ENCODE results near the gene ADAM15. TPM values are rescaled to one million over a fixed set of nuclear protein-coding genes. Genes with fewer than 3 reads are reported as not detected.
A peak's percentile ranks its signal among the peaks of the same experiment; 100 is the strongest.

ADAM15 gene
- total and polyA plus RNA-seq, 7 experiments from 2014 or later = 5.8 to 53.7 (median 27.9) TPM

- ChIA-PET POLR2A (interaction anchor here (1.1 to 1.9 kb wide), 3 partner anchors 29 to 74 kb away, joined by 3 to 5 read pairs (median 5); partner anchors contain the start of gene EFNA4), CTCF (interaction anchor here (1.4 to 4.4 kb wide), 3 partner anchors 42 to 134 kb away, joined by 5 to 88 read pairs (median 14); partner anchors contain the start of gene SLC50A1)
- ATAC-seq (no peak), DNase-seq (no peak)
- peaks cover 0 to 30% (median 0%) of the 10 kb centered on the region in 5 donors for H3K27me3 Mint-ChIP-seq
- no peaks in the 10 kb centered on the region for H3K9me3 Mint-ChIP-seq
- H3K4me3 Mint-ChIP-seq = no peak overlapping the region
- Histone ChIP-seq H3K4me1 (ENCODE audit: control insufficient read depth in 2 of 2, insufficient read depth in 2 of 2, low read length in 2 of 2) (no peaks in the 10 kb centered on the region), H3K36me3 (ENCODE audit: control insufficient read depth in 2 of 3, insufficient read depth in 3 of 3, low read length in 3 of 3) (no peaks in the 10 kb centered on the region), H3K9me3 (ENCODE audit: control insufficient read depth in 2 of 3, low read length in 3 of 3) (no peaks in the 10 kb centered on the region), H3K27ac (ENCODE audit: low read depth, low read length) (no peak overlapping the region), H3K27me3 (ENCODE audit: control insufficient read depth in 2 of 2, insufficient read depth in 2 of 2, low read length in 2 of 2) (no peaks in the 10 kb centered on the region), H3K4me3 (ENCODE audit: low read length) (no peak overlapping the region)
- intact Hi-C loops (cut with micrococcal nuclease) = loop anchor here in 1 of 2 donors (5.0 kb wide), 1 partner anchor 500 kb away; no protein-coding TSS in a partner anchor
- H3K4me1 Mint-ChIP-seq = peaks cover 0 to 9% (median 4%) of the 10 kb centered on the region in 7 donors
- H3K36me3 Mint-ChIP-seq = no peaks in the 10 kb centered on the region
- no peak overlapping the region for H3K27ac Mint-ChIP-seq
Measured at GRCh38 chr1:155092641-155093040, 41.5 kb downstream of the ADAM15 start.

- Mint-ChIP-seq H3K36me3 (no peaks in the 10 kb centered on the region), H3K27me3 (peaks cover 0 to 32% (median 0%) of the 10 kb centered on the region in 5 donors), H3K4me1 (peaks cover 0 to 9% (median 4%) of the 10 kb centered on the region in 7 donors), H3K27ac (peak overlapping the region in 1 of 9 donors; percentile 34), H3K4me3 (no peak overlapping the region), H3K9me3 (peaks cover 0 to 1% (median 0%) of the 10 kb centered on the region in 11 donors)
- DNase-seq = peak in 2 of 9 donors; percentile 17 to 38
- H3K27ac ChIP-seq (ENCODE audit: low read depth, low read length) = no peak overlapping the region
- ATAC-seq = peak; percentile 60
- H3K4me3 ChIP-seq (ENCODE audit: low read length) = no peak overlapping the region
- no peaks in the 10 kb centered on the region for H3K27me3 ChIP-seq (ENCODE audit: control insufficient read depth in 2 of 2, insufficient read depth in 2 of 2, low read length in 2 of 2)
- POLR2A ChIA-PET = no interaction called here
- no peaks in the 10 kb centered on the region for H3K36me3 ChIP-seq (ENCODE audit: control insufficient read depth in 2 of 3, insufficient read depth in 3 of 3, low read length in 3 of 3)
- no peaks in the 10 kb centered on the region for H3K4me1 ChIP-seq (ENCODE audit: control insufficient read depth in 2 of 2, insufficient read depth in 2 of 2, low read length in 2 of 2)
- CTCF ChIA-PET = interaction anchor here (0.6 to 4.4 kb wide), 3 partner anchors 8 to 74 kb away, joined by 3 to 88 read pairs (median 4); no protein-coding TSS in a partner anchor
- intact Hi-C loops (cut with micrococcal nuclease) = loop anchor here (1.0 to 5.0 kb wide), 2 partner anchors 73 to 498 kb away; no protein-coding TSS in a partner anchor
- H3K9me3 ChIP-seq (ENCODE audit: control insufficient read depth in 2 of 3, low read length in 3 of 3) = no peaks in the 10 kb centered on the region
Measured at GRCh38 chr1:155093911-155094621, 43.0 kb downstream of the ADAM15 start.

GRCh38 chr1:155094622-155094948, 43.5 kb downstream of the ADAM15 start:
- Mint-ChIP-seq H3K36me3 (no peaks in the 10 kb centered on the region), H3K9me3 (peaks cover 0 to 1% (median 0%) of the 10 kb centered on the region in 11 donors), H3K4me1 (peaks cover 0 to 9% (median 4%) of the 10 kb centered on the region in 7 donors), H3K27ac (no peak overlapping the region), H3K27me3 (peaks cover 0 to 32% (median 0%) of the 10 kb centered on the region in 5 donors), H3K4me3 (no peak overlapping the region)
- intact Hi-C loops (cut with micrococcal nuclease) = loop anchor here (1.0 to 5.0 kb wide), 2 partner anchors 73 to 498 kb away; no protein-coding TSS in a partner anchor
- Histone ChIP-seq H3K36me3 (ENCODE audit: control insufficient read depth in 2 of 3, insufficient read depth in 3 of 3, low read length in 3 of 3) (no peaks in the 10 kb centered on the region), H3K4me3 (ENCODE audit: low read length) (no peak overlapping the region), H3K4me1 (ENCODE audit: control insufficient read depth in 2 of 2, insufficient read depth in 2 of 2, low read length in 2 of 2) (no peaks in the 10 kb centered on the region), H3K27ac (ENCODE audit: low read depth, low read length) (no peak overlapping the region), H3K27me3 (ENCODE audit: control insufficient read depth in 2 of 2, insufficient read depth in 2 of 2, low read length in 2 of 2) (no peaks in the 10 kb centered on the region), H3K9me3 (ENCODE audit: control insufficient read depth in 2 of 3, low read length in 3 of 3) (no peaks in the 10 kb centered on the region)
- POLR2A ChIA-PET = no interaction called here
- no peak for DNase-seq
- no peak for ATAC-seq
- CTCF ChIA-PET = interaction anchor here (0.6 to 1.8 kb wide), 4 partner anchors 9 to 78 kb away, joined by 3 to 11 read pairs (median 6); partner anchors contain the start of gene KRTCAP2

- Histone ChIP-seq H3K4me1 (ENCODE audit: control insufficient read depth in 2 of 2, insufficient read depth in 2 of 2, low read length in 2 of 2) (no peaks in the 10 kb centered on the region), H3K27me3 (ENCODE audit: control insufficient read depth in 2 of 2, insufficient read depth in 2 of 2, low read length in 2 of 2) (no peaks in the 10 kb centered on the region), H3K27ac (ENCODE audit: low read depth, low read length) (no peak overlapping the region), H3K9me3 (ENCODE audit: control insufficient read depth in 2 of 3, low read length in 3 of 3) (no peaks in the 10 kb centered on the region), H3K36me3 (ENCODE audit: control insufficient read depth in 2 of 3, insufficient read depth in 3 of 3, low read length in 3 of 3) (no peaks in the 10 kb centered on the region), H3K4me3 (ENCODE audit: low read length) (no peak overlapping the region)
- H3K9me3 Mint-ChIP-seq = peaks cover 0 to 1% (median 0%) of the 10 kb centered on the region in 11 donors
- H3K4me1 Mint-ChIP-seq = peaks cover 0 to 5% (median 0%) of the 10 kb centered on the region in 7 donors
- ChIA-PET CTCF (interaction anchor here (0.6 kb wide), 2 partner anchors 29 to 993 kb away, joined by 3 to 4 read pairs; no protein-coding TSS in a partner anchor), POLR2A (no interaction called here)
- no peaks in the 10 kb centered on the region for H3K36me3 Mint-ChIP-seq
- no peak for DNase-seq
- intact Hi-C loops (cut with micrococcal nuclease) = no loop called here
- H3K27ac Mint-ChIP-seq = no peak overlapping the region
- ATAC-seq = no peak
- H3K27me3 Mint-ChIP-seq = peaks cover 0 to 40% (median 0%) of the 10 kb centered on the region in 5 donors
- H3K4me3 Mint-ChIP-seq = no peak overlapping the region
Measured at GRCh38 chr1:155099331-155099730, 48.2 kb downstream of the ADAM15 start.

GRCh38 chr1:155103325-155103724, 52.2 kb downstream of the ADAM15 start:
- H3K4me3 ChIP-seq (ENCODE audit: low read length) = no peak overlapping the region
- intact Hi-C loops (cut with micrococcal nuclease) = no loop called here
- DNase-seq = no peak
- H3K36me3 Mint-ChIP-seq = no peaks in the 10 kb centered on the region
- no peaks in the 10 kb centered on the region for H3K4me1 ChIP-seq (ENCODE audit: control insufficient read depth in 2 of 2, insufficient read depth in 2 of 2, low read length in 2 of 2)
- peaks cover 0 to 5% (median 0%) of the 10 kb centered on the region in 7 donors for H3K4me1 Mint-ChIP-seq
- H3K9me3 ChIP-seq (ENCODE audit: control insufficient read depth in 2 of 3, low read length in 3 of 3) = no peaks in the 10 kb centered on the region
- peaks cover 0 to under 1% (median 0%) of the 10 kb centered on the region in 11 donors for H3K9me3 Mint-ChIP-seq
- H3K36me3 ChIP-seq (ENCODE audit: control insufficient read depth in 2 of 3, insufficient read depth in 3 of 3, low read length in 3 of 3) = no peaks in the 10 kb centered on the region
- ChIA-PET POLR2A (no interaction called here), CTCF (no interaction called here)
- H3K27ac ChIP-seq (ENCODE audit: low read depth, low read length) = no peak overlapping the region
- no peaks in the 10 kb centered on the region for H3K27me3 ChIP-seq (ENCODE audit: control insufficient read depth in 2 of 2, insufficient read depth in 2 of 2, low read length in 2 of 2)
- no peak overlapping the region for H3K4me3 Mint-ChIP-seq
- H3K27ac Mint-ChIP-seq = no peak overlapping the region
- ATAC-seq = no peak
- peaks cover 0 to 35% (median 0%) of the 10 kb centered on the region in 5 donors for H3K27me3 Mint-ChIP-seq

- no peak overlapping the region for H3K27ac ChIP-seq (ENCODE audit: low read depth, low read length)
- no peak for DNase-seq
- POLR2A ChIA-PET = no interaction called here
- no peaks in the 10 kb centered on the region for H3K36me3 Mint-ChIP-seq
- H3K9me3 ChIP-seq (ENCODE audit: control insufficient read depth in 2 of 3, low read length in 3 of 3) = no peaks in the 10 kb centered on the region
- peak overlapping the region in 1 of 10 donors; percentile 25 for H3K4me3 Mint-ChIP-seq
- intact Hi-C loops (cut with micrococcal nuclease) = no loop called here
- no peaks in the 10 kb centered on the region for H3K27me3 ChIP-seq (ENCODE audit: control insufficient read depth in 2 of 2, insufficient read depth in 2 of 2, low read length in 2 of 2)
- peaks cover 0 to 39% (median 0%) of the 10 kb centered on the region in 5 donors for H3K27me3 Mint-ChIP-seq
- H3K4me3 ChIP-seq (ENCODE audit: low read length) = no peak overlapping the region
- no peaks in the 10 kb centered on the region for H3K36me3 ChIP-seq (ENCODE audit: control insufficient read depth in 2 of 3, insufficient read depth in 3 of 3, low read length in 3 of 3)
- H3K4me1 Mint-ChIP-seq = peaks cover 0 to 7% (median 0%) of the 10 kb centered on the region in 7 donors
- H3K9me3 Mint-ChIP-seq = no peaks in the 10 kb centered on the region
- CTCF ChIA-PET = no interaction called here
- no peak overlapping the region for H3K27ac Mint-ChIP-seq
- H3K4me1 ChIP-seq (ENCODE audit: control insufficient read depth in 2 of 2, insufficient read depth in 2 of 2, low read length in 2 of 2) = no peaks in the 10 kb centered on the region
- ATAC-seq = no peak
Measured at GRCh38 chr1:155104605-155105534, 53.8 kb downstream of the ADAM15 start.
